AG08395 (cell line): Measurements from ENCODE around the gene HTR3E.
A peak's percentile ranks its signal among the peaks of the same experiment; 100 is the strongest.

Experiments used
- DNase-seq: peaks from one replicate; pipeline ENCODE4 v3.0.0; 2012; ENCODE audit warnings: mixed read lengths, low spot score

HTR3E gene

GRCh38 chr3:184155644-184156521, 59.0 kb downstream of the HTR3E start:
- DNase-seq, result peak; percentile 18

GRCh38 chr3:184156522-184156955, 59.7 kb downstream of the HTR3E start:
- peak; percentile 71 for DNase-seq
